HG03469 (cell line): Measurements from ENCODE around the gene YAP1.
"Not testable (repeated sequence)": the region's sequence is repeated elsewhere in the genome, so short reads cannot be mapped to it uniquely, and the experiment has no call there.

Experiments
- ATAC-seq: cut with Tn5 transposase; IDR thresholded peaks from one replicate; pipeline ENCODE4 v1.9.1; 2021; ENCODE audit warnings: mild to moderate bottlenecking, moderate library complexity, moderate number of reproducible peaks; ENCODE audit not compliant: unreplicated experiment

Gene YAP1

GRCh38 chr11:102237096-102237735 lies 127.0 kb downstream of the YAP1 start:
- no peak for ATAC-seq

GRCh38 chr11:102238391-102238821 lies 128.2 kb downstream of the YAP1 start:
- ATAC-seq: no peak

- ATAC-seq: no peak
Observed at GRCh38 chr11:102239448-102239847, 129.2 kb downstream of the YAP1 start.

GRCh38 chr11:102239911-102240310 lies 129.7 kb downstream of the YAP1 start:
- no peak for ATAC-seq

- peak; percentile 50 for ATAC-seq
Observed at GRCh38 chr11:102240502-102240901, 130.3 kb downstream of the YAP1 start.

- ATAC-seq: no peak
Observed at GRCh38 chr11:102241026-102241425, 130.8 kb downstream of the YAP1 start.

GRCh38 chr11:102243399-102243884 lies 133.2 kb downstream of the YAP1 start:
- ATAC-seq: no peak

- ATAC-seq: no peak
Observed at GRCh38 chr11:102244681-102245409, 134.6 kb downstream of the YAP1 start.

GRCh38 chr11:102251423-102251822 lies 141.2 kb downstream of the YAP1 start:
- no peak for ATAC-seq

GRCh38 chr11:102252339-102252891 lies 142.2 kb downstream of the YAP1 start:
- ATAC-seq: no peak

- no peak for ATAC-seq
Observed at GRCh38 chr11:102253020-102253715, 142.9 kb downstream of the YAP1 start.

- ATAC-seq: no peak
Observed at GRCh38 chr11:102254047-102254446, 143.8 kb downstream of the YAP1 start.

GRCh38 chr11:102256251-102256650 lies 146.0 kb downstream of the YAP1 start:
- ATAC-seq: no peak

GRCh38 chr11:102260241-102260640 lies 150.0 kb downstream of the YAP1 start:
- no peak for ATAC-seq

GRCh38 chr11:102263379-102264003 lies 153.2 kb downstream of the YAP1 start:
- no peak for ATAC-seq

GRCh38 chr11:102264704-102265103 lies 154.5 kb downstream of the YAP1 start:
- ATAC-seq: not testable (repeated sequence)

GRCh38 chr11:102266099-102266498 lies 155.9 kb downstream of the YAP1 start:
- no peak for ATAC-seq

- no peak for ATAC-seq
Observed at GRCh38 chr11:102267609-102268008, 157.4 kb downstream of the YAP1 start.

- ATAC-seq: peak; percentile 97
Observed at GRCh38 chr11:102268083-102268984, 158.1 kb downstream of the YAP1 start.

- no peak for ATAC-seq
Observed at GRCh38 chr11:102268985-102269470, 158.8 kb downstream of the YAP1 start.
